ENCODE data around the gene MAP7.
A peak's percentile ranks its signal among the peaks of the same experiment; 100 is the strongest.

The MAP7 gene

GRCh38 chr6:136410201-136411024, 139.8 kb downstream of the MAP7 start:
- ChIA-PET POLR2A (no interaction called here), CTCF (no interaction called here)
- peaks cover 0 to 30% (median 22%) of the 10 kb centered on the region in 4 experiments for H3K36me3 ChIP-seq (ENCODE audit: control insufficient read depth in 4 of 4, insufficient read depth in 4 of 4, low read length in 3 of 4)
- peaks cover 0 to 13% (median 6%) of the 10 kb centered on the region in 4 experiments for H3K4me1 ChIP-seq (ENCODE audit: control extremely low read depth in 1 of 4, control insufficient read depth in 4 of 4, insufficient read depth in 4 of 4, low read length in 3 of 4)
- no peak for DNase-seq
- no CpG with 5 or more reads among the region's 3 CpGs for WGBS (ENCODE audit: insufficient coverage)
- no peaks in the 10 kb centered on the region for H3K27me3 ChIP-seq (replicated peaks in 2 of 5; ENCODE audit: control insufficient read depth in 4 of 5, insufficient read depth in 5 of 5, low read length in 4 of 5)
- no peak overlapping the region for H3K4me3 ChIP-seq (ENCODE audit: control insufficient read depth in 1 of 7, extremely low read depth in 1 of 7, insufficient read depth in 4 of 7, low read depth in 2 of 7, low read length in 6 of 7)
- H3K27ac ChIP-seq (ENCODE audit: insufficient read depth in 1 of 2, low read depth in 1 of 2, low read length in 2 of 2, poor library complexity in 1 of 2, severe bottlenecking in 2 of 2), result no peak overlapping the region
- no peaks in the 10 kb centered on the region for H3K9me3 ChIP-seq (ENCODE audit: control extremely low read depth in 1 of 5, control insufficient read depth in 4 of 5, insufficient read depth in 2 of 5, low read depth in 1 of 5, low read length in 4 of 5)

- ChIA-PET CTCF (no interaction called here), POLR2A (no interaction called here)
- H3K27me3 ChIP-seq (replicated peaks in 2 of 5; ENCODE audit: control insufficient read depth in 4 of 5, insufficient read depth in 5 of 5, low read length in 4 of 5), result no peaks in the 10 kb centered on the region
- H3K9me3 ChIP-seq (ENCODE audit: control extremely low read depth in 1 of 5, control insufficient read depth in 4 of 5, insufficient read depth in 2 of 5, low read depth in 1 of 5, low read length in 4 of 5), result no peaks in the 10 kb centered on the region
- 100% methylated on average over 1 of the region's 1 CpG for WGBS (ENCODE audit: insufficient coverage)
- no peak for DNase-seq
- H3K27ac ChIP-seq (ENCODE audit: insufficient read depth in 1 of 2, low read depth in 1 of 2, low read length in 2 of 2, poor library complexity in 1 of 2, severe bottlenecking in 2 of 2), result no peak overlapping the region
- peaks cover 0 to 13% (median 6%) of the 10 kb centered on the region in 4 experiments for H3K4me1 ChIP-seq (ENCODE audit: control extremely low read depth in 1 of 4, control insufficient read depth in 4 of 4, insufficient read depth in 4 of 4, low read length in 3 of 4)
- H3K4me3 ChIP-seq (ENCODE audit: control insufficient read depth in 1 of 7, extremely low read depth in 1 of 7, insufficient read depth in 4 of 7, low read depth in 2 of 7, low read length in 6 of 7), result no peak overlapping the region
- H3K36me3 ChIP-seq (ENCODE audit: control insufficient read depth in 4 of 4, insufficient read depth in 4 of 4, low read length in 3 of 4), result peaks cover 0 to 30% (median 22%) of the 10 kb centered on the region in 4 experiments
Measured at GRCh38 chr6:136409597-136409996, 140.6 kb downstream of the MAP7 start.

- Histone ChIP-seq H3K4me1 (ENCODE audit: control extremely low read depth in 1 of 4, control insufficient read depth in 4 of 4, insufficient read depth in 4 of 4, low read length in 3 of 4) (peaks cover 0 to 13% (median 6%) of the 10 kb centered on the region in 4 experiments), H3K9me3 (ENCODE audit: control extremely low read depth in 1 of 5, control insufficient read depth in 4 of 5, insufficient read depth in 2 of 5, low read depth in 1 of 5, low read length in 4 of 5) (no peaks in the 10 kb centered on the region), H3K36me3 (ENCODE audit: control insufficient read depth in 4 of 4, insufficient read depth in 4 of 4, low read length in 3 of 4) (peaks cover 0 to 30% (median 22%) of the 10 kb centered on the region in 4 experiments), H3K27me3 (replicated peaks in 2 of 5; ENCODE audit: control insufficient read depth in 4 of 5, insufficient read depth in 5 of 5, low read length in 4 of 5) (no peaks in the 10 kb centered on the region), H3K4me3 (ENCODE audit: control insufficient read depth in 1 of 7, extremely low read depth in 1 of 7, insufficient read depth in 4 of 7, low read depth in 2 of 7, low read length in 6 of 7) (no peak overlapping the region), H3K27ac (ENCODE audit: insufficient read depth in 1 of 2, low read depth in 1 of 2, low read length in 2 of 2, poor library complexity in 1 of 2, severe bottlenecking in 2 of 2) (peak overlapping the region in 1 of 2 experiments; percentile 1)
- WGBS (ENCODE audit: insufficient coverage), result no CpG with 5 or more reads among the region's 4 CpGs
- ChIA-PET CTCF (interaction anchor here (1.2 kb wide), 1 partner anchor 141 kb away, joined by 3 read pairs; no protein-coding TSS in a partner anchor), POLR2A (no interaction called here)
- DNase-seq, result peak; percentile 15 to 76 (median 65)
Measured at GRCh38 chr6:136408204-136408603, 142.0 kb downstream of the MAP7 start.

- Histone ChIP-seq H3K27ac (ENCODE audit: insufficient read depth in 1 of 2, low read depth in 1 of 2, low read length in 2 of 2, poor library complexity in 1 of 2, severe bottlenecking in 2 of 2) (no peak overlapping the region), H3K27me3 (replicated peaks in 2 of 5; ENCODE audit: control insufficient read depth in 4 of 5, insufficient read depth in 5 of 5, low read length in 4 of 5) (no peaks in the 10 kb centered on the region), H3K36me3 (ENCODE audit: control insufficient read depth in 4 of 4, insufficient read depth in 4 of 4, low read length in 3 of 4) (peaks cover 0 to 20% (median 12%) of the 10 kb centered on the region in 4 experiments), H3K4me1 (ENCODE audit: control extremely low read depth in 1 of 4, control insufficient read depth in 4 of 4, insufficient read depth in 4 of 4, low read length in 3 of 4) (peaks cover 0 to 13% (median 6%) of the 10 kb centered on the region in 4 experiments), H3K9me3 (ENCODE audit: control extremely low read depth in 1 of 5, control insufficient read depth in 4 of 5, insufficient read depth in 2 of 5, low read depth in 1 of 5, low read length in 4 of 5) (no peaks in the 10 kb centered on the region), H3K4me3 (ENCODE audit: control insufficient read depth in 1 of 7, extremely low read depth in 1 of 7, insufficient read depth in 4 of 7, low read depth in 2 of 7, low read length in 6 of 7) (no peak overlapping the region)
- DNase-seq, result no peak
- ChIA-PET POLR2A (no interaction called here), CTCF (interaction anchor here (0.9 to 1.3 kb wide), 2 partner anchors 24 to 95 kb away, joined by 3 read pairs; no protein-coding TSS in a partner anchor)
- 100% methylated on average over 2 of the region's 3 CpGs for WGBS (ENCODE audit: insufficient coverage)
Measured at GRCh38 chr6:136405420-136406029, 144.7 kb downstream of the MAP7 start.

GRCh38 chr6:136404627-136405419, 145.4 kb downstream of the MAP7 start:
- Histone ChIP-seq H3K36me3 (ENCODE audit: control insufficient read depth in 4 of 4, insufficient read depth in 4 of 4, low read length in 3 of 4) (peaks cover 0 to 13% (median 8%) of the 10 kb centered on the region in 4 experiments), H3K27me3 (replicated peaks in 2 of 5; ENCODE audit: control insufficient read depth in 4 of 5, insufficient read depth in 5 of 5, low read length in 4 of 5) (no peaks in the 10 kb centered on the region), H3K4me3 (ENCODE audit: control insufficient read depth in 1 of 7, extremely low read depth in 1 of 7, insufficient read depth in 4 of 7, low read depth in 2 of 7, low read length in 6 of 7) (no peak overlapping the region), H3K27ac (ENCODE audit: insufficient read depth in 1 of 2, low read depth in 1 of 2, low read length in 2 of 2, poor library complexity in 1 of 2, severe bottlenecking in 2 of 2) (no peak overlapping the region), H3K4me1 (ENCODE audit: control extremely low read depth in 1 of 4, control insufficient read depth in 4 of 4, insufficient read depth in 4 of 4, low read length in 3 of 4) (peaks cover 0 to 13% (median 6%) of the 10 kb centered on the region in 4 experiments), H3K9me3 (ENCODE audit: control extremely low read depth in 1 of 5, control insufficient read depth in 4 of 5, insufficient read depth in 2 of 5, low read depth in 1 of 5, low read length in 4 of 5) (no peaks in the 10 kb centered on the region)
- ChIA-PET CTCF (interaction anchor here (1.3 kb wide), 1 partner anchor 25 kb away, joined by 3 read pairs; no protein-coding TSS in a partner anchor), POLR2A (no interaction called here)
- no peak for DNase-seq
- WGBS (ENCODE audit: insufficient coverage), result 100% methylated on average over 3 of the region's 6 CpGs

GRCh38 chr6:136404007-136404406, 146.2 kb downstream of the MAP7 start:
- no peaks in the 10 kb centered on the region for H3K9me3 ChIP-seq (ENCODE audit: control extremely low read depth in 1 of 5, control insufficient read depth in 4 of 5, insufficient read depth in 2 of 5, low read depth in 1 of 5, low read length in 4 of 5)
- peaks cover 0 to 15% (median 8%) of the 10 kb centered on the region in 4 experiments for H3K36me3 ChIP-seq (ENCODE audit: control insufficient read depth in 4 of 4, insufficient read depth in 4 of 4, low read length in 3 of 4)
- CTCF ChIA-PET, result no interaction called here
- H3K4me3 ChIP-seq (ENCODE audit: control insufficient read depth in 1 of 7, extremely low read depth in 1 of 7, insufficient read depth in 4 of 7, low read depth in 2 of 7, low read length in 6 of 7), result no peak overlapping the region
- H3K27me3 ChIP-seq (replicated peaks in 2 of 5; ENCODE audit: control insufficient read depth in 4 of 5, insufficient read depth in 5 of 5, low read length in 4 of 5), result no peaks in the 10 kb centered on the region
- WGBS (ENCODE audit: insufficient coverage), result no CpG with 5 or more reads among the region's 3 CpGs
- H3K27ac ChIP-seq (ENCODE audit: insufficient read depth in 1 of 2, low read depth in 1 of 2, low read length in 2 of 2, poor library complexity in 1 of 2, severe bottlenecking in 2 of 2), result no peak overlapping the region
- DNase-seq, result no peak
- H3K4me1 ChIP-seq (ENCODE audit: control extremely low read depth in 1 of 4, control insufficient read depth in 4 of 4, insufficient read depth in 4 of 4, low read length in 3 of 4), result peaks cover 0 to 13% (median 6%) of the 10 kb centered on the region in 4 experiments
- POLR2A ChIA-PET, result no interaction called here

All from common myeloid progenitor, CD34-positive (primary cell).